Measurements from ENCODE around the gene SERPIND1.

- TF ChIP-seq CTCF (IDR thresholded peaks at IDR 0.05; ENCODE audit: insufficient read depth, low read depth, low read length): no peak
- no peak for TF ChIP-seq EZH2 (IDR thresholded peaks at IDR 0.05; ENCODE audit: insufficient read depth, low read length)
These were observed 34.9 kb downstream of the SERPIND1 start for GRCh38 chr22:20808844-20809243.
